Loucy (cell line): Measurements from ENCODE around the gene ZNF354C.

Experiments
- EZH2phosphoT487 ChIP-seq: fragments of 200-600 bp; IDR thresholded peaks from 2 replicates; pipeline ENCODE4 v1.6.1; 2018; ENCODE audit warnings: antibody characterized with exemption, mild to moderate bottlenecking, moderate library complexity, borderline replicate concordance
- TF ChIP-seq, protein P1 (sequence below): fragments of 200-600 bp; sonication (generic); conservative IDR thresholded peaks from 2 replicates; pipeline ENCODE4 v1.5.1; 2014; ENCODE audit warnings: mild to moderate bottlenecking, antibody characterized with exemption, low read length

DNA sequence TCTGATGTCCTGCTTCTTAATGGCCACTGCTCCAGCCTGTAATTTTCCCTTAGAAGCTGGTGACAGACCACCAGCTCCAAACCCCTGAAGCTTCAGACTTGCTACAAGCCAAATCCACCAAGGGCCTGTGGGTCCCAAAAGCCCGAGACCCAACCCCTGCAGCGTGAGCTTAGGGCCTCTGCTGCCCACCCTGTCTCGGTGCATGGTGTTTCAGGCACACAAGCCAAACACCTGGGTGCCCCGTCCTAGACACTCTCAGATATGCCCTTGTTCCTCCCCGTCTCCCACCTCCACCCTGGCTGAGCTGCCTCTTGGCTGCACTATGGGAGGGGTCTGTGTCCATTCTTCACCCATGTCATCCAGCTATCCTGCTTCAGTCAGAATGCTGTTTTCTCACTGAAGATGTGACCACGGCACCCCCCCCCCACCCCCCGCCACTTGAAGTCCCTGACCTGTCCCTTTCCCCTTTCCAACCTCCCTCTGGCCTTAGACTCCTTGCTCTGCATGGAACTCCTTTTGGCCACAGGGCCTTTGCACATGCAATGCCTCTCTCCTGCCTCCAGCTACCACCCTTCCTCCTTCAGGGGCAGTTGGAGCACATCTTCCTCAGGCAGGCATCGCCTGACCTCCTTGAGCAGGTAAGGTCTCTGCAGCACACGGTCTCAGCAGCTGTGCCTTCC lies 55.8 kb downstream of the ZNF354C start:
- TF ChIP-seq, protein P1, sequence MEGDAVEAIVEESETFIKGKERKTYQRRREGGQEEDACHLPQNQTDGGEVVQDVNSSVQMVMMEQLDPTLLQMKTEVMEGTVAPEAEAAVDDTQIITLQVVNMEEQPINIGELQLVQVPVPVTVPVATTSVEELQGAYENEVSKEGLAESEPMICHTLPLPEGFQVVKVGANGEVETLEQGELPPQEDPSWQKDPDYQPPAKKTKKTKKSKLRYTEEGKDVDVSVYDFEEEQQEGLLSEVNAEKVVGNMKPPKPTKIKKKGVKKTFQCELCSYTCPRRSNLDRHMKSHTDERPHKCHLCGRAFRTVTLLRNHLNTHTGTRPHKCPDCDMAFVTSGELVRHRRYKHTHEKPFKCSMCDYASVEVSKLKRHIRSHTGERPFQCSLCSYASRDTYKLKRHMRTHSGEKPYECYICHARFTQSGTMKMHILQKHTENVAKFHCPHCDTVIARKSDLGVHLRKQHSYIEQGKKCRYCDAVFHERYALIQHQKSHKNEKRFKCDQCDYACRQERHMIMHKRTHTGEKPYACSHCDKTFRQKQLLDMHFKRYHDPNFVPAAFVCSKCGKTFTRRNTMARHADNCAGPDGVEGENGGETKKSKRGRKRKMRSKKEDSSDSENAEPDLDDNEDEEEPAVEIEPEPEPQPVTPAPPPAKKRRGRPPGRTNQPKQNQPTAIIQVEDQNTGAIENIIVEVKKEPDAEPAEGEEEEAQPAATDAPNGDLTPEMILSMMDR = no peak
- no peak for TF ChIP-seq EZH2phosphoT487
